Stimulated activated CD4-positive, alpha-beta T cell treated with anti-CD3 and anti-CD28 coated beads, Interleukin-4, amount 100 ng/mL, for 48 hours (primary cell): Measurements from ENCODE around the gene CAPZA2.
A peak's percentile ranks its signal among the peaks of the same experiment; 100 is the strongest.
"Not testable (repeated sequence)": the region's sequence is repeated elsewhere in the genome, so short reads cannot be mapped to it uniquely, and the experiment has no call there.

Source experiments
- DNase-seq, 2 donors: peaks; one replicate each; pipeline ENCODE4 v3.0.0-alpha.2; 2020; ENCODE audit warnings: low read depth in 2 of 2

The CAPZA2 gene

GRCh38 chr7:116918704-116919103 is 56.3 kb downstream of the CAPZA2 start:
- no peak for DNase-seq

- DNase-seq = no peak
These were observed 58.0 kb downstream of the CAPZA2 start for GRCh38 chr7:116920359-116920758.

- DNase-seq = no peak
These were observed 60.2 kb downstream of the CAPZA2 start for GRCh38 chr7:116922545-116922944.

GRCh38 chr7:116924741-116925140 is 62.4 kb downstream of the CAPZA2 start:
- DNase-seq = no peak

GRCh38 chr7:116929021-116929420 is 66.6 kb downstream of the CAPZA2 start:
- no peak for DNase-seq

GRCh38 chr7:116929914-116930913 is 67.8 kb downstream of the CAPZA2 start:
- DNase-seq = peak; percentile 64 to 76

GRCh38 chr7:116932566-116932965 is 70.2 kb downstream of the CAPZA2 start:
- DNase-seq = no peak

GRCh38 chr7:116933465-116933864 is 71.1 kb downstream of the CAPZA2 start:
- no peak for DNase-seq

GRCh38 chr7:116934580-116934979 is 72.2 kb downstream of the CAPZA2 start:
- DNase-seq = no peak

- not testable (repeated sequence) for DNase-seq
These were observed 74.5 kb downstream of the CAPZA2 start for GRCh38 chr7:116936844-116937243.

GRCh38 chr7:116938678-116939077 is 76.3 kb downstream of the CAPZA2 start:
- DNase-seq = no peak

- DNase-seq = no peak
These were observed 78.4 kb downstream of the CAPZA2 start for GRCh38 chr7:116940689-116941370.

- DNase-seq = no peak
These were observed 80.1 kb downstream of the CAPZA2 start for GRCh38 chr7:116942504-116942903.

- DNase-seq = no peak
These were observed 86.5 kb downstream of the CAPZA2 start for GRCh38 chr7:116948934-116949333.

- DNase-seq = no peak
These were observed 87.8 kb downstream of the CAPZA2 start for GRCh38 chr7:116949941-116950801.

GRCh38 chr7:116950889-116951351 is 88.5 kb downstream of the CAPZA2 start:
- no peak for DNase-seq

- DNase-seq = no peak
These were observed 89.2 kb downstream of the CAPZA2 start for GRCh38 chr7:116951366-116952292.

- DNase-seq = no peak
These were observed 90.4 kb downstream of the CAPZA2 start for GRCh38 chr7:116952635-116953371.

GRCh38 chr7:116953372-116953905 is 91.1 kb downstream of the CAPZA2 start, which contains the start of gene ST7:
TSS of gene ST7 (plus strand) at chr7:116953501. CDS start at chr7:116953541, 40 bp downstream.
- DNase-seq = peak; percentile 54 to 55
